ENCODE data around the gene ELAVL3. TPM values are rescaled to one million over a fixed set of nuclear protein-coding genes. Genes with fewer than 3 reads are reported as not detected.

Gene ELAVL3
- total RNA-seq, 4 donors from 2014 or later, result not detected

DNA sequence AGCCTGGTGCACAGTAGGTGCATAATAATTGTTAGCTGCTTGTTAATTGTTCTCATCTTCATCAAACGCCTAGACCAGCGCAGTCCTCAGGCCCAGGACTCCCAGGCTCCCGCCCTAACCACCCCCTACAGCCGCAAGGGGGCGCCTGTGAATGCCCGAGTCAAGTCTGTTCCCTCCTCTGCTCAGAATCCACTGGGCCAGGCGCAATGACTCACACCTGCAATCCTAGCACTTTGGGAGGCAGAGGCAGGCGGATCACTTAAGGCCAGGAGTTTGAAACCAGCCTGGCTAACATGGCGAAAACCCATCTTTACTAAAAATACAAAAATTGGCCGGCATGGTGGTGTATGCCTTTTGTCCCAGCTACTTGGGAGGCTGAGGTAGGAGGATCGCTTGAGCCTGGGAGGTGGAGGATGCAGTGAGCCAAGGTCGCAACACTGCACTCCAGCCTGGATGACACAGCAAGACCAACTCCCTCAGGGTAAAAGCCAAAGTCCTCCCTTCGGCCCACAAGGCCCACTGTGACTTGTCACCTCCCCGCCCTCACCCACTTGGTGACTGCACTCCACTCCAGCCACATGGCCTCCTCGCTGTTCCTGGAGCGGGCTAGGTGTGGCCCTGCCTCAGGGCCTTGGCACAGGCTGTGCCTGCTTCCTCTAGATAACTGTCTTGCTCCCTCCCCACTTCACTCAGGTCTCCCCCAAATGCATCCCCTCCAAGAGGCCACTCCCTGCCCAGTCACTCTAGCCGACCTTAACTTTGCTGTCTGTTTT lies 15.7 kb upstream of the ELAVL3 start:
- no peak for DNase-seq (ENCODE audit: low spot score in 2 of 2)
- TF ChIP-seq, protein P1, sequence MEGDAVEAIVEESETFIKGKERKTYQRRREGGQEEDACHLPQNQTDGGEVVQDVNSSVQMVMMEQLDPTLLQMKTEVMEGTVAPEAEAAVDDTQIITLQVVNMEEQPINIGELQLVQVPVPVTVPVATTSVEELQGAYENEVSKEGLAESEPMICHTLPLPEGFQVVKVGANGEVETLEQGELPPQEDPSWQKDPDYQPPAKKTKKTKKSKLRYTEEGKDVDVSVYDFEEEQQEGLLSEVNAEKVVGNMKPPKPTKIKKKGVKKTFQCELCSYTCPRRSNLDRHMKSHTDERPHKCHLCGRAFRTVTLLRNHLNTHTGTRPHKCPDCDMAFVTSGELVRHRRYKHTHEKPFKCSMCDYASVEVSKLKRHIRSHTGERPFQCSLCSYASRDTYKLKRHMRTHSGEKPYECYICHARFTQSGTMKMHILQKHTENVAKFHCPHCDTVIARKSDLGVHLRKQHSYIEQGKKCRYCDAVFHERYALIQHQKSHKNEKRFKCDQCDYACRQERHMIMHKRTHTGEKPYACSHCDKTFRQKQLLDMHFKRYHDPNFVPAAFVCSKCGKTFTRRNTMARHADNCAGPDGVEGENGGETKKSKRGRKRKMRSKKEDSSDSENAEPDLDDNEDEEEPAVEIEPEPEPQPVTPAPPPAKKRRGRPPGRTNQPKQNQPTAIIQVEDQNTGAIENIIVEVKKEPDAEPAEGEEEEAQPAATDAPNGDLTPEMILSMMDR (IDR thresholded peaks at IDR 0.05), result peak; percentile 15 to 55
- TF ChIP-seq POLR2AphosphoS5 (IDR thresholded peaks at IDR 0.05) (no peak), POLR2A (IDR thresholded peaks at IDR 0.05) (no peak)
- H3K9me3 ChIP-seq, result no peaks in the 10 kb centered on the region
- H3K4me1 ChIP-seq, result no peaks in the 10 kb centered on the region
- H3K27me3 ChIP-seq, result no peaks in the 10 kb centered on the region
- peaks cover 45% of the 10 kb centered on the region for H3K36me3 ChIP-seq
- 72% methylated on average over 17 of the region's 17 CpGs for WGBS
- no peak overlapping the region for H3K27ac ChIP-seq
- no peak overlapping the region for H3K4me3 ChIP-seq

DNA sequence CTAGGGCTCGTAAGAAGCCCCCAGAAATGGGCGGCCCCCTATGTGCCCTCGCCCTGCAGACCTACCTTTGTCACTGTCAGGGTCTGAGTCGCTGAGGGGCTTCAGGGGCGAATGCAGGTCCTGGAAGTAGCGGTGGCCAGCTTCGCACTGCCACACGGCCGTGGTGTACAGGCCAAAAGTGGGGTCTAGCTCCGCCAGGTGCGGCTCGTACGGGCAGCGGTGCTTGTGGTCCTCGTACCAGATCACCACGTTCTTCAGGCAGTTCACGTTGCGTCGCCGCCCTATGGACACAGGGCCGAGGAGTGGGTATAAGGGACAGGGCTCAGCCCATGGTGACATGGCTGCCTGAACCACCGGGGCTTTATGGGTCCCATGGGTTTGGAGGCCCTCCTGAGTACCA lies 15.0 kb upstream of the ELAVL3 start:
- H3K36me3 ChIP-seq, result peaks cover 50% of the 10 kb centered on the region
- no peaks in the 10 kb centered on the region for H3K27me3 ChIP-seq
- H3K4me1 ChIP-seq, result no peaks in the 10 kb centered on the region
- H3K4me3 ChIP-seq, result no peak overlapping the region
- DNase-seq (ENCODE audit: low spot score in 2 of 2), result no peak
- H3K9me3 ChIP-seq, result no peaks in the 10 kb centered on the region
- TF ChIP-seq EP300 (IDR thresholded peaks at IDR 0.05) (no peak), POLR2A (IDR thresholded peaks at IDR 0.05) (no peak), POLR2AphosphoS5 (IDR thresholded peaks at IDR 0.05) (no peak)
- TF ChIP-seq, protein P1 (IDR thresholded peaks at IDR 0.05), result no peak
- 94% methylated on average over 16 of the region's 22 CpGs for whole genome bisulfite sequencing
- no peak overlapping the region for H3K27ac ChIP-seq

DNA sequence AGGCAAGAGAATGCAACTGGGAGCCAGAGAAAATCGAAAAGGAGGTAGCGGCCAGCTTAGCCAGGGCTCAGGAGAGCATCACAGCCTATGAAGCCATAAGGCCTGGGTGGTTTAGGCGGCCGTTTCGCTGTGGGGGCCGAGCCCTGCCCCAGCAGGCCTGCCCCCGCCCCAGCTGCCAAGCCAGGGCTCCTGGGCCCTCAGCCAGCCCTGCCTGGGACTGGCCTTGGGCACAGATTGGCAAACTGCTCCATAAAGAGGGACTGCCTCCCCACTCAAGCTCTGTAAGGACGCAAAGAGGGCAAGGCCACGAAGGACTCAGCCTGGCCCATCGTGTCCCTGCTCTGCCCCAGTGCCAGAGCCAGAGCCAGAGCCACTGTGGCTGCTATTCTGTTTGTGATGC lies 14.6 kb upstream of the ELAVL3 start:
- Histone ChIP-seq H3K27me3 (no peaks in the 10 kb centered on the region), H3K4me1 (no peaks in the 10 kb centered on the region), H3K9me3 (no peaks in the 10 kb centered on the region), H3K36me3 (peaks cover 54% of the 10 kb centered on the region), H3K27ac (no peak overlapping the region), H3K4me3 (no peak overlapping the region)
- DNase-seq (ENCODE audit: low spot score in 2 of 2), result no peak
- TF ChIP-seq POLR2A (IDR thresholded peaks at IDR 0.05) (no peak), EP300 (IDR thresholded peaks at IDR 0.05) (no peak), POLR2AphosphoS5 (IDR thresholded peaks at IDR 0.05) (no peak)
- TF ChIP-seq, protein P1 (IDR thresholded peaks at IDR 0.05), result no peak
- WGBS, result 79% methylated on average over 8 of the region's 10 CpGs

DNA sequence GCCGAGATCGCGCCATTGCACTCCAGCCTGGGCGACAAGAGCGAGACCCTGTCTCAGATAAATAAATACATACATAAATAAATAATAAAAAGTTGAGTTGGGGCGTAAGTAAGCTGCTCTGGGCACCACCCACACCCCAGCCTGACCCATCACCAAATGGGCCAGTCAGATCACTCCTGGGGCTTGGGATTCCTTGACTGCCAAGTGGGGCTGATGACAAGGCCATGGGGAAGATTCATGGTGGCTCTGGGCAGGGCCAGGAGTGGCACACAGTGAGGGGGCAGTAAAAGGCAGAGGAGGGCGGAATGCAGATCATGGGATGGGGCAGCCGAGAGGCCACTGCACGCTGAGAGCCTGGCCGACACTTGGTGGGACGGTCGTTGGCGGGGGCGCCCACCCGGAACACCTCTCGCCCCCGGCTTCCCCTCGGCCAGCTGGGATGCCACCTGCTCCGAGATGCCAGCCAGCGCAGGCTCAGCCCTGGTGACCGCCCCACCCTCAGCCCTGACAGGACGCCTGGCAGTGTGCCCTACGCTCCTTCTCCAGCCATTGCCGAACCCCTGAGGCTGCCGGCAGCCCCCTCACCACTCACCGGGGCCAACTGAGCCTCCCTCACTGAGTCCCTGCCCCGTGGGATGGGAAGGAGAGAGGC lies 13.9 kb upstream of the ELAVL3 start:
- H3K36me3 ChIP-seq, result peaks cover 55% of the 10 kb centered on the region
- H3K9me3 ChIP-seq, result no peaks in the 10 kb centered on the region
- no peak overlapping the region for H3K27ac ChIP-seq
- no peak for DNase-seq (ENCODE audit: low spot score in 2 of 2)
- no peaks in the 10 kb centered on the region for H3K27me3 ChIP-seq
- H3K4me3 ChIP-seq, result no peak overlapping the region
- WGBS, result 93% methylated on average over 26 of the region's 27 CpGs
- no peaks in the 10 kb centered on the region for H3K4me1 ChIP-seq
- TF ChIP-seq POLR2AphosphoS5 (IDR thresholded peaks at IDR 0.05) (no peak), EP300 (IDR thresholded peaks at IDR 0.05) (no peak), POLR2A (IDR thresholded peaks at IDR 0.05) (no peak)
- TF ChIP-seq, protein P1 (IDR thresholded peaks at IDR 0.05), result no peak

DNA sequence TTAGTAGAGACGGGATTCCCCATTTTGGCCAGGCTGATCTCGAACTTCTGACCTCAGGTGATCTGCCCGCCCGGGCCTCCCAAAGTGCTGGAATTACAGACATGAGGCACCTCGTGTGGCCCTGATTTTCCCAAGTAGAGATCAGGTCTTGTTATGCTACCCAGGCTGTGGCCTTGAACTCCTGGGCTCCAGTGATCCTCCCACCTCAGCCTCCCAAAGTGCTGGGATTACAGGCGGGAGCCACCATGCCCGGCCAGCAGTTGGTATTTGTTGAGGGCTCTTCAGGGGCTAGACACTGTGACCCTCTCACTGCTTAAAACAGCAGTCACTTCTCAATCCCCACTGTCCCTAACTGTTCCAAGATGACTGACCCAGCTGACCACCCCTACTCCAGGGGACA lies 8.5 kb upstream of the ELAVL3 start:
- WGBS, result 98% methylated on average over 7 of the region's 7 CpGs
- TF ChIP-seq EP300 (IDR thresholded peaks at IDR 0.05), result no peak
- TF ChIP-seq POLR2AphosphoS5 (IDR thresholded peaks at IDR 0.05), result no peak
- TF ChIP-seq POLR2A (IDR thresholded peaks at IDR 0.05), result no peak
- H3K9me3 ChIP-seq, result no peaks in the 10 kb centered on the region
- H3K4me1 ChIP-seq, result no peaks in the 10 kb centered on the region
- no peak overlapping the region for H3K4me3 ChIP-seq
- no peak overlapping the region for H3K27ac ChIP-seq
- H3K36me3 ChIP-seq, result peaks cover 48% of the 10 kb centered on the region
- DNase-seq (ENCODE audit: low spot score in 2 of 2), result no peak
- H3K27me3 ChIP-seq, result peaks cover 2% of the 10 kb centered on the region
